Testis (tissue), 3 donors: ENCODE measurements around the gene UTF1. TPM values are rescaled to one million over a fixed set of nuclear protein-coding genes. Genes with fewer than 3 reads are reported as not detected.

ENCODE experiments used
- DNase-seq: peaks from one replicate; pipeline ENCODE4 v3.0.0-alpha.2; 2019
- H3K27ac ChIP-seq, 2 donors: fragments of 200-600 bp; sonication (generic); one replicate each; pipeline ENCODE4 v1.5.1; 2019
- H3K27me3 ChIP-seq: fragments of 200-600 bp; sonication (generic); one replicate; pipeline ENCODE4 v1.5.1; 2019
- H3K36me3 ChIP-seq: fragments of 200-600 bp; sonication (generic); one replicate; pipeline ENCODE4 v1.5.1; 2017; ENCODE audit warnings: low read depth; ENCODE audit errors: missing control alignments
- H3K4me1 ChIP-seq: fragments of 200-600 bp; sonication (generic); one replicate; pipeline ENCODE4 v1.5.1; 2019
- H3K4me3 ChIP-seq, 2 donors: fragments of 200-600 bp; sonication (generic); one replicate each; pipeline ENCODE4 v1.5.1; 2017 to 2019
- H3K9me3 ChIP-seq: fragments of 200-600 bp; sonication (generic); one replicate; pipeline ENCODE4 v1.5.1; 2017
- POLR2A ChIP-seq: fragments of 450-650 bp; IDR thresholded peaks from one replicate; pipeline ENCODE4 v1.6.1; 2017; ENCODE audit warnings: antibody characterized with exemption, mild to moderate bottlenecking, moderate library complexity
- WGBS, 2 donors: methylation state at CpG; one replicate each; pipeline ENCODE4 v1.1.5; 2018; 5-methylcytosine and 5-hydroxymethylcytosine counted together
- intact Hi-C: fragments of 100-400 bp; cut with DNase I; formaldehyde crosslinking; loops from one replicate; pipeline ENCODE4 v1.15.1; 2023; ENCODE audit warnings: low total_unique reads
- polyA plus RNA-seq: library from polyadenylated mRNA; stranded (reverse); fragments of 350-450 nt; fragmentation: Illumina TruSeq; extraction: RNeasy Lipid Tissue Mini Kit (QIAGEN cat#74804); gene quantifications from one replicate; pipeline ENCODE4 v1.2.3, GENCODE V29; 2014; ENCODE audit warnings: low read depth, low replicate concordance; ENCODE audit not compliant: insufficient read depth
- total RNA-seq, 2 donors: library from RNA; depleted of rRNA; stranded (reverse); fragments of >200 nt; gene quantifications; one replicate each; pipeline ENCODE4 v1.2.3, GENCODE V29; 2016
- TF ChIP-seq, protein P1 (sequence below), 3 experiments: fragments of 450-650 bp in 2 of 3; fragments of 200-600 bp in 1 of 3; sonication (generic) in 1 of 3; IDR thresholded peaks; one replicate each; pipeline ENCODE4 v1.5.1; 2016 to 2019; ENCODE audit warnings: antibody characterized with exemption in 3 of 3, mild to moderate bottlenecking in 2 of 3, moderate library complexity in 1 of 3

The UTF1 gene
- total and polyA plus RNA-seq, 3 donors from 2014 or later: 5.3 to 18.6 (median 17.2) TPM

DNA sequence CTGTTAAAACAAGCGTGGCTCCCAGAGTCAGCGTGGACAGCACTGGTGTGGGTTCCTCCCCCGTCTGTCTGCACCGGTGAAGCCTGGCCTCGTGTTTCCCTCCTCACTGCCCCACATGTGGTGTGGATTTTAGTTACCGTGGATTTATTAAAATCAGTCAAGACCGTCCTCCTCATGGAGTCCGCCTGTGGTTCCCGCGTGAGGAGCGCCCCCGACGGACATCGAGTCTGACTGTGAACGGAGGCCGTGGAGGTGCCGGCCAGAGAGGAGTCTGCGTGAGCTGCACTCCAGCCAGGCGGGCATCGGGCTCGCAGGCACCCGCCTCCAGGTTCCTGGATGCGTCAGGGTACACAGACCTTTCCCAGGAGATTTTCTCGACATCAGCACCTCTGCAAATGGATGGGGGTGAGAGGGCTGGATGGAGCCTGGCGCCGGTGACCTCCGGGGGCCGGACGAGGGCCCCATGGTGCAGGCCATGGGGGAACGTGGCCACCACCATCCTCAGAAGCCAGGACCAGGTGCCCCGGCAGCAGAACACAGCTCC, 26.3 kb upstream of the UTF1 start:
- intact Hi-C loops: no loop called here
- Histone ChIP-seq H3K36me3 (no peaks in the 10 kb centered on the region), H3K9me3 (no peaks in the 10 kb centered on the region), H3K27ac (no peak overlapping the region), H3K4me3 (no peak overlapping the region), H3K4me1 (no peaks in the 10 kb centered on the region), H3K27me3 (no peaks in the 10 kb centered on the region)
- WGBS, 2 donors: 86 to 88% methylated on average over 23 to 31 of the region's 31 CpGs
- no peak for TF ChIP-seq POLR2A
- TF ChIP-seq, protein P1, sequence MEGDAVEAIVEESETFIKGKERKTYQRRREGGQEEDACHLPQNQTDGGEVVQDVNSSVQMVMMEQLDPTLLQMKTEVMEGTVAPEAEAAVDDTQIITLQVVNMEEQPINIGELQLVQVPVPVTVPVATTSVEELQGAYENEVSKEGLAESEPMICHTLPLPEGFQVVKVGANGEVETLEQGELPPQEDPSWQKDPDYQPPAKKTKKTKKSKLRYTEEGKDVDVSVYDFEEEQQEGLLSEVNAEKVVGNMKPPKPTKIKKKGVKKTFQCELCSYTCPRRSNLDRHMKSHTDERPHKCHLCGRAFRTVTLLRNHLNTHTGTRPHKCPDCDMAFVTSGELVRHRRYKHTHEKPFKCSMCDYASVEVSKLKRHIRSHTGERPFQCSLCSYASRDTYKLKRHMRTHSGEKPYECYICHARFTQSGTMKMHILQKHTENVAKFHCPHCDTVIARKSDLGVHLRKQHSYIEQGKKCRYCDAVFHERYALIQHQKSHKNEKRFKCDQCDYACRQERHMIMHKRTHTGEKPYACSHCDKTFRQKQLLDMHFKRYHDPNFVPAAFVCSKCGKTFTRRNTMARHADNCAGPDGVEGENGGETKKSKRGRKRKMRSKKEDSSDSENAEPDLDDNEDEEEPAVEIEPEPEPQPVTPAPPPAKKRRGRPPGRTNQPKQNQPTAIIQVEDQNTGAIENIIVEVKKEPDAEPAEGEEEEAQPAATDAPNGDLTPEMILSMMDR (IDR thresholded peaks at IDR 0.05): no peak
- no peak for DNase-seq

DNA sequence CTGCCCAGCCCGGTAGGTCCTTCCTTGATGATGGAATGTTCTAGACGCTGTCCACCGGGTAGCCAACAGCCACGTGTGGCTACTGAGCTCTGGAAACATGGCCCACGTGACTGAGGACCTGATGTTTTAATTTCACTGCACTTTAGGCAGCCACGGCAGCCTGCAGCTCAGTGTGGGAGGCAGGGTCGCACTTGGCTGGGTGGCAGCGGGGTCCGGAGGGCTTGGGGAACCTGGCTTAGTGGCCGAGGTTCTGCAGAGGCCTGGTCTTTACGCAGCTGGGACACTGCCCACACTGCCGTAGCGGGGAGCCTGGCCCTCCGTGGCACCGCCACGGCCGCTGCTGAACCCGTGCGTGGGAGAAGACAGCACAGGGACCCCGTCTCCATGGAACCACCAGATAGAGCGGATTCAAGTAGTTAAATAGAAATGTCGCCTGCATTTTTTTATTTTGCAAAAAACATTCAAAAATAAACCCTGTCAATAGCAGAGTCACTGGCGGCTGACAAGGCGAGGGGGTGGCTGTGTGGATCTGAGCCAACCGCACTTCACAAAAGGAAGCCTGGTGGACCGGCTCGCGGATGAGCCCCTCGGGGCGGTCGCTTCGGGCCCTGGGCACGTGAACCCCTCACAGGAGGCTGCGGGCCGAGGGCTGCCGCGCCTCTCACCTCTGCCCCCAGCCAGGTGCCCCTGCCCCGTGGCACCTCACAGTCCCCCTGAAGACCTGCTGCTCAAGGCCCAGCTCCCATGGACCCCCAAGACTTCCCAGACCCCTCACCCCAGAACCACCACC, 25.6 kb upstream of the UTF1 start:
- Histone ChIP-seq H3K27ac (no peak overlapping the region), H3K36me3 (no peaks in the 10 kb centered on the region), H3K27me3 (no peaks in the 10 kb centered on the region), H3K4me1 (no peaks in the 10 kb centered on the region), H3K4me3 (no peak overlapping the region), H3K9me3 (no peaks in the 10 kb centered on the region)
- 94 to 97% methylated on average over 24 to 38 of the region's 38 CpGs for WGBS, 2 donors
- DNase-seq: no peak
- intact Hi-C loops: no loop called here
- TF ChIP-seq POLR2A: no peak
- TF ChIP-seq, protein P1 (IDR thresholded peaks at IDR 0.05): no peak

DNA sequence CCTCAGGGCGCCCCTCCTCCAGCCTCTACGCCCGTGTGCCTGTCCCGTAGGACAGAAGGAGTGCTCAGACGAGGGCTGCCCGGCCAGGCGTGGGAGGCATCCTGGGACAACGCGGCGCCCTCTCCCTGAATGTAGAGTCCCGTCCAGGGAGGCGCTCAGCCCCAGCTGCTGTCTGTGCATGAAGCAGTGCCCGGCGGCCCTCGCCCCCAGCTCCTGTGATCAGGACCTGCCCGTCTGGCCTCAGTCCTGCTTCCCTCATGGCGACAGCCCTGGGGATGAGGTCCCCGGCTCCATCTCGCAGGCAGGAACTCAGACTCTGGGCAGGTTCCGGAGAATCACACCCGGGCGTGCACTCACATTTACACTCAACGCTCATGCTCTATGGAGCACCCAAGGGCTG, 24.9 kb upstream of the UTF1 start:
- H3K4me3 ChIP-seq: no peak overlapping the region
- no peak for DNase-seq
- no peak overlapping the region for H3K27ac ChIP-seq
- TF ChIP-seq, protein P1 (IDR thresholded peaks at IDR 0.05): no peak
- TF ChIP-seq POLR2A: no peak
- H3K36me3 ChIP-seq: no peaks in the 10 kb centered on the region
- intact Hi-C loops: no loop called here
- H3K9me3 ChIP-seq: no peaks in the 10 kb centered on the region
- WGBS, 2 donors: 79 to 82% methylated on average over 10 to 23 of the region's 23 CpGs
- no peaks in the 10 kb centered on the region for H3K4me1 ChIP-seq
- no peaks in the 10 kb centered on the region for H3K27me3 ChIP-seq

DNA sequence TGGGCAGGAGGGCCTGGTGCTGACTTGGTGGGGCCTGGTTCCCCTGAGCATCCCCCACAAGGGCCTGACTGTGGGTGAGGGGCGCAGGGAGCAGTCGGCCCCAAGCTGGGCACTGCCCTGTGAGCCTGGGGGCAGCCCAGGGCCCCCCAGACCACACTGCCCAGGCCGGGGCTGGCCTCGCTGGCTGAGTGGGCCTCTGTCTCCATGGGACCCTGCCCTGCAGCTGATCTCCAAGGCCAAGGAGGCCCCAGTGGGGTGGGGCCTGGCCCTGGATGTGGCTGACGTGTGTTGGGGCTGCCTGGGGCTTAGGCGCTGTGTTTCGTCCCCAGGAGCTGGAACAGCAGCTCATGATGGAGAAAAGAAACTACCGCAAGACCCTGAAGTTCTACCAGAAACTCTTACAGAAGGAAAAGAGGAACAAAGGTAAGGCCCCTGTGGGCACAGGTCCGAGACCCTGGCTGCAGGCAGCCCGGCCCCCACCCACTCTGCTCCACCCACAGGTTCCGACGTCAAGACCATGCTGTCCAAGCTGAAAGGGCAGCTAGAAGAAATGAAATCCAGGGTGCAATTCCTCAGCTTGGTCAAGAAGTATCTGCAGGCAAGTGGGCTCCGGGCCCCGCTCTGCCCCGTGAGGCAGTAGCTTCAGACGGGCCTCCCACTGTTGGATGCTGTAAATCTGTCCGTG, 23.5 kb upstream of the UTF1 start:
- no peaks in the 10 kb centered on the region for H3K36me3 ChIP-seq
- DNase-seq: no peak
- no peaks in the 10 kb centered on the region for H3K9me3 ChIP-seq
- intact Hi-C loops: no loop called here
- H3K4me1 ChIP-seq: no peaks in the 10 kb centered on the region
- H3K27me3 ChIP-seq: no peaks in the 10 kb centered on the region
- H3K4me3 ChIP-seq: no peak overlapping the region
- no peak overlapping the region for H3K27ac ChIP-seq
- TF ChIP-seq POLR2A: no peak
- TF ChIP-seq, protein P1 (IDR thresholded peaks at IDR 0.05): no peak
- 81 to 93% methylated on average over 9 to 17 of the region's 17 CpGs for WGBS, 2 donors
